ENCODE measurements around the gene NUDT3.

- TF ChIP-seq FOXK2 (IDR thresholded peaks at IDR 0.05) (no peak), SP1 (IDR thresholded peaks at IDR 0.05) (no peak), TARDBP (IDR thresholded peaks at IDR 0.05) (no peak)
These were observed 33.3 kb upstream of the NUDT3 start, which contains the start of gene RPS10 for GRCh38 chr6:34425498-34426410.

Measured in HEK293T (cell line).